ENCODE data around the gene TMEM121B.

The TMEM121B gene

GRCh38 chr22:17096071-17096470 lies 25.1 kb downstream of the TMEM121B start:
- in situ Hi-C loops (cut with HindIII; ENCODE audit: low sequenced_read_pairs): no loop called here

- in situ Hi-C loops (cut with HindIII; ENCODE audit: low sequenced_read_pairs): no loop called here
Measured at GRCh38 chr22:17095538-17095937, 25.6 kb downstream of the TMEM121B start.

DNA sequence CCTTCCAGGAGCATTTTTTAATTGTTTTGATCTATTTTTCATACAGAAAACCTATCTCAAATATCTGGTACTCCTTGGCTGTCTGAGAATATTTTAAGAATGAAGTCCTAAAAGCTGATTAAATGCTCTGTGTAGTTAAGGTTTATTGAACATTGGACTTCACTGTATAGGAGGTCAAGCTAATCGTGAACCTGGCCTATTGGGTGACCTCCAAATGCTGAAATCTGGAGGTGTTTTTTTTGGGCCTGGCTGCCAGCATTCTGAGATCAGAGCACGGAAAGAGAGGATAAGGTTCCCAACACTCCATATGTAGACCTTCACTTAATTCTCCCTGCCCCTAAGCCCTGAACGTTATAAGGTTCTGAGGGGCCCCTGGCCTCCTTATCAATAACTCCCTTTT lies 28.1 kb downstream of the TMEM121B start:
- in situ Hi-C loops (cut with HindIII; ENCODE audit: low sequenced_read_pairs): no loop called here

- in situ Hi-C loops (cut with HindIII; ENCODE audit: low sequenced_read_pairs): no loop called here
Measured at GRCh38 chr22:17091851-17092250, 29.3 kb downstream of the TMEM121B start.

GRCh38 chr22:17090550-17090949 lies 30.6 kb downstream of the TMEM121B start:
- in situ Hi-C loops (cut with HindIII; ENCODE audit: low sequenced_read_pairs): no loop called here

- in situ Hi-C loops (cut with HindIII; ENCODE audit: low sequenced_read_pairs): no loop called here
Measured at GRCh38 chr22:17087498-17088131, 33.5 kb downstream of the TMEM121B start.

DNA sequence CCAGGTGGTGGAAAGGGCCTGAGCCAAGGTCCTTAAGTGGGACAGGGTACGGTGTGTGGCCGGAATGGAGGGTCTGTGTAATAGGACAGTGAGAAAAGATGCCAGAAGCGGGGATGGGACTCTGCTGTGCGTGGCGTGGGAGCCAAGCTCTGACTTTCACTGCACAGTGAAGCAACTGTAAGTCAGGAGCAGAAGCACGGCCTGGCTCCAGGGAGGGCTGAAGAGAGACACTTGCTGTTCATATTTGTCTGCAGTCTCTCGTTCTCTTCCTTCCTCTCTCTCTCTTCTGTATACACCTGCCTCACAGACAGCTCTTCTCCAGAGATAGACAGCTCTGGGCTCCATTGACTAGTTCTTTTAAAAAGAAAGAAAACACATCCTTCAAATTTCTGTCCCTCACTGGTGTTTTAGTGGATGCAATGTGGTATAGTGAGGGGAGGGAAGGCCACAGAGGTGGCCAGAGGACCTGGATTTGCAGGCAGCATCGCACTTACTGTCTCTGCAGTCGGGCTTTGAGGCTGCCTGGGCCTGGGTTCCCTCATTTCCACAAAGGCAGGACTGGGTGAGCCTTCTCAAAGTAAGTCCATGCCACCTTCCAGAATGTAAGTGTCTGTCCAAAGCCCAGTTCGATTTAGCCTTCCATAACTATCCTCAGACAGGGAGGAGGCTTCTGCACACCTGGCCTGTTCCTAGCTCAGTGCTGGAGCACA lies 34.2 kb downstream of the TMEM121B start:
- in situ Hi-C loops (cut with HindIII; ENCODE audit: low sequenced_read_pairs): no loop called here

DNA sequence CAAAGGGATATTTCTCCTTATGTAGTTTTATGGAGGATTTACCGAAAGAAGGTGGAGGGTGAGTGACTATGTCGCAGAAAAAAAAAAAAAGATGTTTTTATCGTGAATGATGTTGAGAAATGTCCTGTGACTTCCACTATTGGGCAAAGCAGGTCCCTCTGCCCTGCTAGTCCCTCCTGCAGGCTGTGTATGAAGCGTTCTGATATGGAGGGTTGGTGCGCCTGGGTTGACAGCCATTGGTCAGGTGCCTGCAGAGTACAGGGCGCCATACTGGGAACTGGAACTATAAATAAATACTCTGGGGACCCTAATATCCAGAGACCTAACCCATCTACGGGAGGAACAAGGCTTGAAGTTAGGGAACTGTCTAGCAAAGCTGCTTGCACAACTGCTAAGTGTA lies 34.9 kb downstream of the TMEM121B start:
- in situ Hi-C loops (cut with HindIII; ENCODE audit: low sequenced_read_pairs): no loop called here

DNA sequence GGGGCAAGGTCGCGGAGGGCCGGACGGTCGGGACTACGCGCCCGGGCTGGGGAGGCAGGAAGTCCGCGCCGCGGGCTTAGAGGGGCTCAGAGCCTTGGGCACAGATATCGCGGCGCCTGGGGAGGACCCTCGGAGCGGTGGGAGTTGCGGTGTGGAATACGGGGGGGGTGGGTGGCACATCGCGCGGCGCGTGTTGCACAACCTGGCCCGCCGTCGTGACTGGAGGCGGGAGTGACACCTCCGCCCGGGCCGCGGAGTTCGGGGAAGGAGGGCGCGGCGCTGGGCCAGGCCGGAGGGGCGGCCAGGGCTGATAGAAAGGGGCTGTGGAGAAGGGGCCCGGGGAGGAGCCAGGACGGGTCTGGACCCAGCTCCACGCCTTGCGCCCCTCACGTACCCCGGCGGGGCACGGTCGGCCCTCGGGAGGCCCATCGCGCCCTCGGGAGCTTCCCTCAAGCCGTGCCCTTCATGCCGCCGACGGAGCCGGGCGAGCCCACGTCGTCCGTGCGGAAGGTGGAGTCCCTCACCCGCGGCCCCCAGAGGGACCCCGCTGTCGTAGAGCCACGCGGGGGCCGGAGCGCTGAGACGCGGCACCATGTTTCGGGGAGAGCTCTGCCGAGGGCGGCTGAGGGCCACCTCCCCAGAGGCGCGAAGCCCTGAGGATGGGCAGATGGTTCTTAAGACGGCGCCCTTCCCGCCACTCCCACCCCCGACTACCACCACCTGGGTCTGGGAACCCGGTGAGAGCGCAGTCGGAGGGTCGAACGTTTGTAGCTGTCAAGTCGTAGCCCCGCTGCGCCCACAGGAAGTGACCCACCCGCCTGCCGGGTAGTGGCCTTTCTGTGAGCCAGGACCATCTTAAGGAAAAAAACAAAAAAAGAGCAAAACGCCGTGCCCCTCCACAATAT lies 35.6 kb downstream of the TMEM121B start:
- in situ Hi-C loops (cut with HindIII; ENCODE audit: low sequenced_read_pairs): no loop called here

GRCh38 chr22:17084554-17085276 lies 36.4 kb downstream of the TMEM121B start, which contains the start of gene IL17RA:
Gene IL17RA, plus strand, starts transcription at chr22:17085000. Its CDS starts 92 bp downstream, at chr22:17085092.
- in situ Hi-C loops (cut with HindIII; ENCODE audit: low sequenced_read_pairs): no loop called here

DNA sequence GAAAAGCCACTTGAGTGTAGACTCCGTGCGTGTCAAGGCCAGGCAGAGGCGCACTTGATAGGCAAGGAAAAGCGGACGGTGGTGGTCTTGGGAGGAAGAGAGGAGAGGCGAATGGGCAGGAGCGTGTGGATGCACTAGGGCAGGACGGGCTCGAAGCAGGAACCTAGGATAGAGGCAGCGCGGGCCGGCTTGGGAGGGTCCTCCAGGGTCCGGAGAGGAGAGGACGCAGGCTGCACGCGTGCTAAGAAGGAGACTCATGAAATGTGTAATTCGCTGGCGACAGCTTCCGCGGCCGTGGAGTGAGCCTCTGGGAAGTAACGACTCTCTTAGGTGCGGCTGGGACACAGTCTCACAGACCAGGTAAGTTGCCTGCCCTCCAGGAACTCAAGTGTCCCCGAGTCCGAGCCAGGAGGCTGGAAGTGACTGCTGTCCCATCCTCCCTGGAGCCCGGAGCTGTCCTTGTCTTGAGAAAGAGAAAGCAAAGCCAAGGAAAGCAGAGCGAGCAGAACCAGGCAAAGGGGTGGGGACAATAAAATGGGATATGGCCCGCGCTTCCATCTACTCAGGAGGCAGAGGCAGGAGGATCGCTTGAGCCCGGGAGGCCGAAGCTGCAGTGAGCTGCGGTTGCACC lies 37.2 kb downstream of the TMEM121B start:
- in situ Hi-C loops (cut with HindIII; ENCODE audit: low sequenced_read_pairs): no loop called here

GRCh38 chr22:17083255-17083654 lies 37.9 kb downstream of the TMEM121B start:
- in situ Hi-C loops (cut with HindIII; ENCODE audit: low sequenced_read_pairs): no loop called here

GRCh38 chr22:17079572-17079971 lies 41.6 kb downstream of the TMEM121B start:
- in situ Hi-C loops (cut with HindIII; ENCODE audit: low sequenced_read_pairs): no loop called here

DNA sequence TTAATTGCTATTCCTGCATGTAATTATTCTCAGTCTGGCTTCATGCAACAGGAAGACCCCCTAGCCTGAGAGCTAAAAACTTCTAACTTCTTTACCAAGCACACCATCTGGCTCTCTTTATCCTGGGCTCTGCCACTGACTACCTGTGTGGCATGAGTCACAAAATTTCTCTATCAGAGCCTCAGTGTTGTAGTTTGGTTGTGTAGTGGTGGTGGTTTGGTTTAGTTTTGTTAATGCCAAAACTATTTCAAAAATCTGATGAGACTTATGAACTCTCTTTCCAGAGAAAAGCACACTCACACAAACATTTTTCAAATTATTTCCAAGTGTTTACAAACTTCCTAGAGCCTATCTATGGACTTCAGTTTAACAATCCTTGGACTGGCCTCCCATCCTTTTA lies 43.9 kb downstream of the TMEM121B start:
- in situ Hi-C loops (cut with HindIII; ENCODE audit: low sequenced_read_pairs): no loop called here

DNA sequence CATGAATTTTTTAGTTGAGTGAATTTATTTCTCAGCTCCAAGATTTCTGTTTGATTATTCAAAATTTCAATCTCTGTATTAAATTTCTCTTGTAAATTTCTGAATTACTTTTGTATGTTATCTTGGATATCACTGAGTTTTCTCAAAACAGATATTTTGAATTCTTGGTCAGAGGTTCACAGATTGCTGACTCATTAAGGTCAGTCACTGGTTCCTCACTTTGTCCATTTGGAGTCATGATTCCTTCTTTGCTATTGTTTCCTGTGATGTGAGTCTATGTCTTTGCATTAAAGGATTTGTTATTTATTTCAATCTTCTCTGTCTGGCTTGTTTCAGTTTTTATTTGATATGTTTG lies 46.5 kb downstream of the TMEM121B start:
- in situ Hi-C loops (cut with HindIII; ENCODE audit: low sequenced_read_pairs): loop anchor here (25.0 kb wide), 1 partner anchor 413 kb away; no protein-coding TSS in a partner anchor

DNA sequence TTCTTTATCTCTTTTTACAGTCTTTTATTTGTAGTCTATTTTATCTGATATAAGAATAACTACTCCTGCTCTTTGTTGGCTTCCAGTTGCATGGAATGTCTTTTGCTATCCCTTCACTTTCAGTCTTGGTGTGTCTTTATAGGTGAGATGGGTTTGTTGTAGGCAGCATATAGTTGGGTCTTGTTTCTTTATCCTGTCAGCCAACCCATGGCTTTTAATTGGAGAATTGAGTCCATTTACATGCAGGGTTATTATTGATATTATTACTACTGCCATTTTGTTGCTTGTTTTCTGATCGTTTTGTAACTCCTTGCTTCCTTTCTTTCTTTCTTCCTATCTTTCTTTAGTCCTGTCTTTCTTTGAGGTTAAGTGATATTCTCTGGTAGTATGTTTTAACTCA lies 48.3 kb downstream of the TMEM121B start:
- in situ Hi-C loops (cut with HindIII; ENCODE audit: low sequenced_read_pairs): loop anchor here (25.0 kb wide), 1 partner anchor 414 kb away; no protein-coding TSS in a partner anchor
